ENCODE measurements around the gene ARHGAP40.

Gene ARHGAP40

GRCh38 chr20:38692436-38693411 lies 91.1 kb downstream of the ARHGAP40 start:
- no peak for DNase-seq

GRCh38 chr20:38697306-38697705 lies 95.7 kb downstream of the ARHGAP40 start:
- no peak for DNase-seq

- no peak for DNase-seq
Observed at GRCh38 chr20:38698541-38698940, 96.9 kb downstream of the ARHGAP40 start.

GRCh38 chr20:38700141-38700540 lies 98.5 kb downstream of the ARHGAP40 start:
- no peak for DNase-seq

Measured in SHP77 treated with DMSO at 0.1 percent for 48 hours (cell line).